GM19193 (cell line): ENCODE results near the gene HTT.

Source experiments
- POLR2A ChIP-seq: IDR thresholded peaks from 4 replicates; pipeline ENCODE4 v1.6.1; 2011; ENCODE audit not compliant: insufficient read depth, insufficient read length; ENCODE audit errors: extremely low read depth

HTT gene

GRCh38 chr4:3123181-3123671, 48.7 kb downstream of the HTT start:
- TF ChIP-seq POLR2A: no peak

GRCh38 chr4:3124070-3124767, 49.7 kb downstream of the HTT start:
- TF ChIP-seq POLR2A: no peak

GRCh38 chr4:3127112-3127511, 52.6 kb downstream of the HTT start:
- TF ChIP-seq POLR2A: no peak

GRCh38 chr4:3128058-3128457, 53.6 kb downstream of the HTT start:
- no peak for TF ChIP-seq POLR2A

GRCh38 chr4:3128976-3129375, 54.5 kb downstream of the HTT start:
- no peak for TF ChIP-seq POLR2A

- no peak for TF ChIP-seq POLR2A
Observed at GRCh38 chr4:3130201-3130600, 55.7 kb downstream of the HTT start.

GRCh38 chr4:3130826-3131225, 56.3 kb downstream of the HTT start:
- no peak for TF ChIP-seq POLR2A

GRCh38 chr4:3134201-3134600, 59.7 kb downstream of the HTT start:
- TF ChIP-seq POLR2A: no peak

- no peak for TF ChIP-seq POLR2A
Observed at GRCh38 chr4:3135155-3136011, 60.9 kb downstream of the HTT start.

GRCh38 chr4:3136454-3136853, 62.0 kb downstream of the HTT start:
- no peak for TF ChIP-seq POLR2A

GRCh38 chr4:3137908-3138307, 63.4 kb downstream of the HTT start:
- no peak for TF ChIP-seq POLR2A

GRCh38 chr4:3145234-3145924, 70.9 kb downstream of the HTT start:
- TF ChIP-seq POLR2A: no peak

GRCh38 chr4:3148926-3149325, 74.4 kb downstream of the HTT start:
- TF ChIP-seq POLR2A: no peak

- no peak for TF ChIP-seq POLR2A
Observed at GRCh38 chr4:3157366-3157765, 82.9 kb downstream of the HTT start.

GRCh38 chr4:3158841-3159240, 84.4 kb downstream of the HTT start:
- TF ChIP-seq POLR2A: no peak

- TF ChIP-seq POLR2A: no peak
Observed at GRCh38 chr4:3160438-3160837, 86.0 kb downstream of the HTT start.

- no peak for TF ChIP-seq POLR2A
Observed at GRCh38 chr4:3168029-3168428, 93.5 kb downstream of the HTT start.
